ENCODE results near the gene REV3L. TPM values are rescaled to one million over a fixed set of nuclear protein-coding genes. Genes with fewer than 3 reads are reported as not detected.

The REV3L gene
- total and polyA plus RNA-seq, 9 of the 15 experiments (the other 6 are each of a cell fraction or from before 2014, with no cell fraction given), result 5.5 to 24.4 (median 14.4) TPM

DNA sequence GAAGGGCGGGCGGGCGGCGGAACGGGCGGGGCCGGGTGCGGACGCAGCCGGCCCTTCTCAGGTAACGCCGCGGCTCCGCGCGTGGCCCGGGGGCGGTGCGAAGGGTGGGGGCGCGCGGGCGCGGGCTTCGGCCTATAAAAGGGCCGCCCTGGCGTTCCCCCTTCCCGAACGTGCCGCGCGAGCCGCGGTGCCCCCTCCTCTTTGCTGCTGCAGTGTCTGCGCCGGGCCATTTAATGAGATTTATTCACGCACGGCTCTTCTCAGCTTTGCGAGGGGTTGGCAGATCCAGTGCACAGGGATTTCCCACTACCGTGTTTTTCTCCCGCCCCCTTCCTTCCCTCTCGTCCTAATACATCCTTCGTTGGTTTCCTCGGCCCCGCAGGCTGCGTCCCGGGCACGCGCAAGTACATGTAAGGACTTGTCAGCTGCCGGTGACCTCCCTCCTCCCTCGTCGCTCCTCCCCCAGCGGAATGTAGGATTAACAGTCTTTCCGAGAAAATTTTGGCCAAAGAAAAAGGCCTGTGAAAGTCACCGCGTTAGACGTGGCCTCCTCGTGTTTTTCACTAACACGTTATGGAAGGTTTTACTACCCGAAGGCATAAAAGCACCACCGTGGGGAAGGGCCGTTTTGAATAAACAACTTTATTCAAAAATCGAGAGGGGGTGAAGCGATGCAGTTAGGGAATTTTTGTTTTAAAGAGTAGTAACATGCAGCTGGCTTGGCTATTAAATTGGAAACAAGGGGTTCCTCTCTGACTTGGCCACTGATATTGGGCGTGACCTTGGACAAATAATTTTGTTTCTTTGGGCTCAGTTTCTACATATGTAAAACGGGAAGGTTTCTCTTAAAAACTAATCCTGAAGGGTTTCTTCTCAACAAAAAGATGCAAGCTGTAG is 966 bp upstream of the REV3L start (continued):
- TF ChIP-seq, protein P1, sequence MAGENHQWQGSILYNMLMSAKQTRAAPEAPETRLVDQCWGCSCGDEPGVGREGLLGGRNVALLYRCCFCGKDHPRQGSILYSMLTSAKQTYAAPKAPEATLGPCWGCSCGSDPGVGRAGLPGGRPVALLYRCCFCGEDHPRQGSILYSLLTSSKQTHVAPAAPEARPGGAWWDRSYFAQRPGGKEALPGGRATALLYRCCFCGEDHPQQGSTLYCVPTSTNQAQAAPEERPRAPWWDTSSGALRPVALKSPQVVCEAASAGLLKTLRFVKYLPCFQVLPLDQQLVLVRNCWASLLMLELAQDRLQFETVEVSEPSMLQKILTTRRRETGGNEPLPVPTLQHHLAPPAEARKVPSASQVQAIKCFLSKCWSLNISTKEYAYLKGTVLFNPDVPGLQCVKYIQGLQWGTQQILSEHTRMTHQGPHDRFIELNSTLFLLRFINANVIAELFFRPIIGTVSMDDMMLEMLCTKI (IDR thresholded peaks at IDR 0.05; ENCODE audit: partially characterized antibody), result no peak
- TF ChIP-seq NCOA4 (IDR thresholded peaks at IDR 0.05; ENCODE audit: partially characterized antibody) (no peak), LEF1 (IDR thresholded peaks at IDR 0.05) (peak; percentile 84), CREB1 (IDR thresholded peaks at IDR 0.05) (no peak; the same call in 1 of the 2 replicates), CREB1 (CRISPR knock-in tag; IDR thresholded peaks at IDR 0.05) (no peak), SAFB2 (IDR thresholded peaks at IDR 0.05; ENCODE audit: borderline replicate concordance, low read depth, low read length, severe bottlenecking) (no peak), KLF13 (tag; IDR thresholded peaks at IDR 0.05; ENCODE audit: borderline replicate concordance, low read depth) (0 out of 2 replicates have a peak, but pooled peaks have one; percentile 7), ZNF146 (CRISPR knock-in tag; IDR thresholded peaks at IDR 0.05; ENCODE audit: unreplicated experiment) (no peak), CBX2 (IDR thresholded peaks at IDR 0.05; ENCODE audit: insufficient read depth, low read length, poor library complexity, severe bottlenecking) (no peak), ZNF780A (CRISPR knock-in tag; IDR thresholded peaks at IDR 0.05) (no peak), ZSCAN32 (CRISPR knock-in tag; IDR thresholded peaks at IDR 0.05) (no peak), ZNF12 (CRISPR knock-in tag; IDR thresholded peaks at IDR 0.05) (no peak), RFX7 (CRISPR knock-in tag; IDR thresholded peaks at IDR 0.05) (no peak), POLR2G (IDR thresholded peaks at IDR 0.05; ENCODE audit: low read depth, low read length) (peak; percentile 90)
- TF ChIP-seq, protein P2, sequence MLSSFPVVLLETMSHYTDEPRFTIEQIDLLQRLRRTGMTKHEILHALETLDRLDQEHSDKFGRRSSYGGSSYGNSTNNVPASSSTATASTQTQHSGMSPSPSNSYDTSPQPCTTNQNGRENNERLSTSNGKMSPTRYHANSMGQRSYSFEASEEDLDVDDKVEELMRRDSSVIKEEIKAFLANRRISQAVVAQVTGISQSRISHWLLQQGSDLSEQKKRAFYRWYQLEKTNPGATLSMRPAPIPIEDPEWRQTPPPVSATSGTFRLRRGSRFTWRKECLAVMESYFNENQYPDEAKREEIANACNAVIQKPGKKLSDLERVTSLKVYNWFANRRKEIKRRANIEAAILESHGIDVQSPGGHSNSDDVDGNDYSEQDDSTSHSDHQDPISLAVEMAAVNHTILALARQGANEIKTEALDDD (IDR thresholded peaks at IDR 0.05), result peak; percentile 77
- TF ChIP-seq, protein P3, sequence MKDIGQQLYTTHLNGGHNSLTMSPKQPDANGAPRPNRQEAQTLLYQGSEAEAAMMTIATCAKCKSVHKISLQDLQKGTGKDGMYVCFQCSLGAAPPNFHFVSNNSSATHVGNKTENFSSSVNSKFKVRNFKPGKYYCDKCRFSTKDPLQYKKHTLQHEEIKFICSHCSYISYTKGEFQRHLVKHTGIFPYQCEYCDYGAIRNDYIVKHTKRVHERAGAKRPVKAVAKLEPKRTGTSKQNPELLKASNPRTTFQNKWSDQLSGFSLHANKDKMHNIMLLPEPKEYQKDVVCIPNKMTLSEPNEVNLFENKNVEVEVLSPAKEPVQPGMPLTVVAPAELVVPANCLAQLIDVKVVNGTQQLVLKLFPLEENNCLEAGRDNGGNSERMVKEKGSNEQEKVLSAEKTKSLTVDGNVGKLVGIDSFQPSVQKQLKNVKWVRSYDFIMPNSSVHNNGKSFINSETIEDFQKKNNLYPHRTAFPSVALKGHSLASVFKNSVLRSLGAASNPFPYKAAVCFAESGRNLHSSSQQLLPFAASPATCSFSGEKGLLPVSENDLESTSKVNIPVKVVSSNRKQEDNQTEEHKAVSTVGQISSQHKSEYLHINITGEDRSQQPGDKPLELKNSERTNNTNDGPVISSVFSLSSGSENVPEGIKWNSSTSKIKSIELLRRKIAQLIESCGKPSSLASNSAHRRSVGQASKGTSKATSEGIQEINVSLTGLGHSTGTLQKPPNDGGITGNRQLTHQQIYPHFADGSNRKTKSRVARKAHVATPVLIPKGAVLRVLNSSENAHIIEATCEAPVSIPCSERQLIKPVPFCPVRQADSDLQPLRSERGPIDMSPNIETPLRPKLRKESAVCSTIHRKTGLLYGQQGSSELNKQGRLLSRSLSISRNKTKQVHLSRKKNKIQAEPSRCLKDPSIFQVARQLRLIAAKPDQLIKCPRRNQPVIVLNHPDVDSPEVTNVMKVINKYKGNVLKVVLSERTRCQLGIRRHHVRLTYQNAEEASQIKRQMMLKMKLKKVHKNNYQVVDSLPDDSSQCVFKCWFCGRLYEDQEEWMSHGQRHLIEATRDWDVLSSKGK (CRISPR knock-in tag; IDR thresholded peaks at IDR 0.05), result no peak
- TF ChIP-seq, protein P4, sequence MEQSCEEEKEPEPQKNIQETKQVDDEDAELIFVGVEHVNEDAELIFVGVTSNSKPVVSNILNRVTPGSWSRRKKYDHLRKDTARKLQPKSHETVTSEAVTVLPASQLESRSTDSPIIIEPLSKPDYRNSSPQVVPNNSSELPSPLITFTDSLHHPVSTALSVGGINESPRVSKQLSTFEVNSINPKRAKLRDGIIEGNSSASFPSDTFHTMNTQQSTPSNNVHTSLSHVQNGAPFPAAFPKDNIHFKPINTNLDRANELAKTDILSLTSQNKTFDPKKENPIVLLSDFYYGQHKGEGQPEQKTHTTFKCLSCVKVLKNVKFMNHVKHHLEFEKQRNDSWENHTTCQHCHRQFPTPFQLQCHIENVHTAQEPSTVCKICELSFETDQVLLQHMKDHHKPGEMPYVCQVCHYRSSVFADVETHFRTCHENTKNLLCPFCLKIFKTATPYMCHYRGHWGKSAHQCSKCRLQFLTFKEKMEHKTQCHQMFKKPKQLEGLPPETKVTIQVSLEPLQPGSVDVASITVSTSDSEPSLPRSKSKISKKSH (CRISPR knock-in tag; IDR thresholded peaks at IDR 0.05), result no peak
- TF ChIP-seq, protein P5, sequence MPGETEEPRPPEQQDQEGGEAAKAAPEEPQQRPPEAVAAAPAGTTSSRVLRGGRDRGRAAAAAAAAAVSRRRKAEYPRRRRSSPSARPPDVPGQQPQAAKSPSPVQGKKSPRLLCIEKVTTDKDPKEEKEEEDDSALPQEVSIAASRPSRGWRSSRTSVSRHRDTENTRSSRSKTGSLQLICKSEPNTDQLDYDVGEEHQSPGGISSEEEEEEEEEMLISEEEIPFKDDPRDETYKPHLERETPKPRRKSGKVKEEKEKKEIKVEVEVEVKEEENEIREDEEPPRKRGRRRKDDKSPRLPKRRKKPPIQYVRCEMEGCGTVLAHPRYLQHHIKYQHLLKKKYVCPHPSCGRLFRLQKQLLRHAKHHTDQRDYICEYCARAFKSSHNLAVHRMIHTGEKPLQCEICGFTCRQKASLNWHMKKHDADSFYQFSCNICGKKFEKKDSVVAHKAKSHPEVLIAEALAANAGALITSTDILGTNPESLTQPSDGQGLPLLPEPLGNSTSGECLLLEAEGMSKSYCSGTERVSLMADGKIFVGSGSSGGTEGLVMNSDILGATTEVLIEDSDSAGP (CRISPR knock-in tag; IDR thresholded peaks at IDR 0.05), result no peak
